Right cardiac atrium (tissue), 5 donors: ENCODE measurements around the gene TSEN34. TPM values are rescaled to one million over a fixed set of nuclear protein-coding genes. Genes with fewer than 3 reads are reported as not detected.
A peak's percentile ranks its signal among the peaks of the same experiment; 100 is the strongest.
"Not testable (repeated sequence)": the region's sequence is repeated elsewhere in the genome, so short reads cannot be mapped to it uniquely, and the experiment has no call there.

Source experiments
- ATAC-seq, 2 donors: fragments of 200-7000 bp; cut with Tn5 transposase; one replicate each; pipeline versions ENCODE4 v1.8.0 to v1.9.1; 2020; ENCODE audit warnings: moderate library complexity in 2 of 2, mild to moderate bottlenecking in 1 of 2
- DNase-seq, 3 donors: peaks; one replicate each; pipeline ENCODE4 v3.0.0-alpha.2; 2020
- H3K27ac ChIP-seq: one replicate; pipeline ENCODE4 v1.5.1; 2013; ENCODE audit warnings: mild to moderate bottlenecking, low read length, control low read depth, moderate library complexity
- H3K27me3 ChIP-seq: one replicate; pipeline ENCODE4 v1.6.1; 2013; ENCODE audit not compliant: control insufficient read depth, insufficient read depth
- H3K4me1 ChIP-seq: one replicate; pipeline ENCODE4 v1.6.1; 2013; ENCODE audit warnings: low read length; ENCODE audit not compliant: control insufficient read depth, insufficient read depth
- H3K4me3 ChIP-seq: one replicate; pipeline ENCODE4 v1.5.1; 2013; ENCODE audit warnings: low read length, control low read depth
- H3K9me3 ChIP-seq: one replicate; pipeline ENCODE4 v1.6.1; 2013; ENCODE audit warnings: low read length; ENCODE audit not compliant: control insufficient read depth
- WGBS: extraction: QIAGEN DNeasy Blood & Tissue Kit; methylation state at CpG from one replicate; pipeline ENCODE4 v1.1.7; 2013; 5-methylcytosine and 5-hydroxymethylcytosine counted together
- intact Hi-C, 4 donors: fragments of 100-400 bp; cut with DNase I; formaldehyde crosslinking; loops; one replicate each; pipeline versions ENCODE4 v1.11.0 to v1.14.0; 2022 to 2023
- polyA plus RNA-seq: library from polyadenylated mRNA; stranded (reverse); fragments of 200-250 nt; gene quantifications from one replicate; pipeline ENCODE4 v1.2.3, GENCODE V29; 2013
- total RNA-seq, 4 donors: library from RNA; stranded (reverse); fragmentation: NEBNext Ultra II Directional; extraction: Animal tissue kit (Norgen Biotek cat#: 25700); gene quantifications; one replicate each; pipeline ENCODE4 v1.2.1, GENCODE V29; 2021
- donor health status: healthy with polysubstance abuse.
- donor health status: DM: no; HTN: yes; CAD: no.
- donor health status: DM: no; HTN: no; CAD: no.
- donor health status: DM: no; HTN: yes; CAD: no; lungs with severe emphysema.
- donor health status: DM: yes; HTN: yes; CAD: no.

The TSEN34 gene
- total and polyA plus RNA-seq, 5 donors, result 17.6 to 22.1 (median 18.4) TPM

DNA sequence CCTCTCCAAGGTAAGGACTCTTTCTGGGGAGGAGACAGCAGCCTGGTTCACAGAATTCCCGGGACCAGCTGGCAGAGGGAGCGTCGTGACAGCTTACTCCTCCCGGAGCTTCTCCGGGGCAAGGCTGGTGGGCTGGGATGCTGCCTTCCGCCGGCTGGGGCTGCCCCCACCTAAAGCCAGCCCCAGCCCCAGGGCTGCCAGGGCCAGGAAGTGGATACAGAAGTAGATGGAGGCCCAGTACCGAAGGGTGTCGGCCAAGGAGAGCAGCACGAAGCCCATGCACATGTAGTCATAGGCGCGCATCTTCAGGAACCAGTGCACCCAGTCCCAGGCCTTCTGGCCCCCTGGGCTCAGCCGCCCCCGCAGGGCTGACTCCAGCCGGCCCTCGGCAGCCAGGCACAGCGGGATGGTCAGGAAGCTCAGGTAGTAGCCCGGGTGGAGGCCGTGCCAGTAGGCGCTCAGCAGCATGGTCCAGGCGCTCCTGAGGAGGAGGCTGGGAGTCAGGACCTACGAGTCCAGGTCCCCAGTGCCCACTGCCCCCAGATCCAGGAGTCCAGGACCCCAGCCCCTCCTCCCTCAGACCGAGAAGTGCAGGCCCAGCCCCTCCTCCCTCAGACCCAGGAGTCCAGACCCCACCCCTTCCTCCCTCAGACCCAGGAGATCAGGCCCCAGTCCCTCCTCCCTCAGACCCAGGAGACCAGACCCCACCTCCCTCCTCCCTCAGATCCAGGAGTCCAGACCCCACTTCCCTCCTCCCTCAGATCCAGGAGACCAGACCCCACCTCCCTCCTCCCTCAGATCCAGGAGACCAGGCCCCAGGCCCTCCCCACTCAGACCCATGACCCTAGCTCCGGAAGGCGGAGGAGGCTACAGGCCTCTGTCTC, 16.9 kb upstream of the TSEN34 start:
- Histone ChIP-seq H3K4me1 (no peaks in the 10 kb centered on the region), H3K9me3 (no peaks in the 10 kb centered on the region), H3K27me3 (no peaks in the 10 kb centered on the region), H3K27ac (no peak overlapping the region), H3K4me3 (no peak overlapping the region)
- intact Hi-C loops, result loop anchor here in 1 of 4 donors (5.0 kb wide), 1 partner anchor 58 kb away; no protein-coding TSS in a partner anchor
- ATAC-seq (peak in 1 of 2 donors; percentile 19), DNase-seq (peak in 1 of 3 donors; percentile 32)
- 64% methylated on average over 25 of the region's 25 CpGs for WGBS

DNA sequence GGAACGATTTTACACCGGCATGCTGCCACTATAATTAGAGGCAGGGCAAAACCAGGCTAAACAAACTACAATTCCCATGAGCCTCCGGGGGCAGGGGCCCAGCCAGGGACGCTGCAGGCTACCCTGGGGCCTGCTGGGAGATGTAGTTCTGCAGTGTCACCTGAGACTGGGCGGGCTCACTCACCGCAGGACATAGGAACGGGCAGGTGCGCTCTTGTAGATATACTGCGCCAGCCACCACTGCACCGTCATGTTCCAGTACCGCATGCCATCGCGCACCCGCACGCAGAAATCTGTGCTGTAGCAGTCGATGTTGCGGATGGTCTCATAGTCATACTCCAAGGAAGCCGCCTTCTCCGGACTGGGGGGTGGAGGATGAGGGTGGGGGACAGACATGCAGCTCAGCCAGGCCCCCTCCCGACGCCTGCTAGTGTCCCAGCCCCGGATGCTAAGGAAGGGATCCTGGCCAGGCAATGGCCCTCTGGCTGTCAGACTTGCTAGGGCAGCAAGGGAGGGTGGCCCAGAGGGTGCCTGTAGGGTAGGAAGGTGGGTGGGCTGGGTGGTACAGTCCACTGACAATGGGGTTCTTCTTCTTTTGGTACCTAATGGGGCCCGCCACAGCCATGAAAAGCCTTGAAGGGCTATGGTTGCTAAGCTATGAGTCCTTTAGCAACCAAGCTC, 12.4 kb upstream of the TSEN34 start:
- intact Hi-C loops, result no loop called here
- H3K4me3 ChIP-seq, result no peak overlapping the region
- ATAC-seq (peak; percentile 70 to 75), DNase-seq (peak in 1 of 3 donors; percentile 66)
- no peaks in the 10 kb centered on the region for H3K27me3 ChIP-seq
- 74% methylated on average over 23 of the region's 23 CpGs for WGBS
- no peaks in the 10 kb centered on the region for H3K4me1 ChIP-seq
- H3K9me3 ChIP-seq, result no peaks in the 10 kb centered on the region
- H3K27ac ChIP-seq, result no peak overlapping the region

DNA sequence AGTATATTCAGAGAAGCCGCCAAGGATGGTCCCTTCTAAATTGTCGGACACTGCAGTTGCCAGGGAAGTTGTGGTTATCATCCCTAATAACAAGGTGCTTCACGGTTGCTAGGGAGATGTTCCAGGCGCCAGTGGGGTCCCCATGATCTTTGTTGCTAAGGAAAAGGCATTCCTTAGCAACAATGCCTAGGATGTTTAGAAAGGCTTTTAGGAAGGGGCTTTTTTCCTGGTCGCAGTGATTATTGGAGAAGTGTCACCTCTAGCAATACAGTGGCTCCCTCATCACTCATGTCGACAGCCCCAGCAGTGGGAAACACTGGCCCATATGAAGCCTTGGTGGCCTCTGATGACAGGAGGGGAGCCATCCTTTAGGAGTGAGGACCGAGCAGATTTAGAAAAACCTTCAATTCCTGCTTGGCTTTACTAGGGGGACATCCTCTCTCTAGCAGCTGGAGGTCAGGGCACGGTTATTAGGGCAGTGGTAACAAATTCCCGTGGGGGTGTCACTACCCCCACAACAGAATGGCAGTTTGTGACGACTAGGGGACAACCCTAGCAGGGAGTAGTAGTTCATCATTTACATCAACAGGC, 11.8 kb upstream of the TSEN34 start:
- Histone ChIP-seq H3K9me3 (no peaks in the 10 kb centered on the region), H3K27me3 (no peaks in the 10 kb centered on the region), H3K4me1 (no peaks in the 10 kb centered on the region), H3K27ac (no peak overlapping the region), H3K4me3 (no peak overlapping the region)
- intact Hi-C loops, result no loop called here
- DNase-seq (peak in 1 of 3 donors; percentile 5), ATAC-seq (no peak)
- WGBS, result 84% methylated on average over 10 of the region's 10 CpGs

DNA sequence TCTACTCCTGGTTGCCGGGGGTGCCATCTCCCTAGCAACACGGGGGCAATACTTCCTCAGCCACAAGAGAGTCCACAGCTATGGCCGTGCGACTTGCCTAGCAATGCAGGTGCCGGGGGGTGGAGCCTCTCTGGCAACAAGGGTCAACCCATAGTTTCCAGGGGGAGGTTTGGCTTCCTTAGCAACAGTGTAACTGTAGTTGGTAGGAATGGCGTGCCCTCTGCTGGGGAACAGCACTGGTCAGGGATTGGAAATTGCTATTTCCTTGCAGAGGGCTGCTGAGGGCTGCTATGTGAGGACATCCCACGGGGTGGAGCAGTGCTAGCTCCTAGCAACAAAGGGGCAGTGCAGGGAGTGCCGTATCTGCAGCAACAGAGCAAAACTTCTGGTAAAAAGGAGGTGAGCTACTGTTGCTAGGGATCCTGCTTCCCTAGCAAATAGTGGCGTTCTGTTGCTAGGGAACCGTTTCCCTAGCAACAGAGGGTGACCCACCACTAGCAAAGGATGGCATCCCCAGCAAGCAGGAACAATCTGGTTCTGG, 11.1 kb upstream of the TSEN34 start:
- ATAC-seq, result peak; percentile 25 to 28
- DNase-seq, result peak in 1 of 3 donors; percentile 10
- intact Hi-C loops, result no loop called here

DNA sequence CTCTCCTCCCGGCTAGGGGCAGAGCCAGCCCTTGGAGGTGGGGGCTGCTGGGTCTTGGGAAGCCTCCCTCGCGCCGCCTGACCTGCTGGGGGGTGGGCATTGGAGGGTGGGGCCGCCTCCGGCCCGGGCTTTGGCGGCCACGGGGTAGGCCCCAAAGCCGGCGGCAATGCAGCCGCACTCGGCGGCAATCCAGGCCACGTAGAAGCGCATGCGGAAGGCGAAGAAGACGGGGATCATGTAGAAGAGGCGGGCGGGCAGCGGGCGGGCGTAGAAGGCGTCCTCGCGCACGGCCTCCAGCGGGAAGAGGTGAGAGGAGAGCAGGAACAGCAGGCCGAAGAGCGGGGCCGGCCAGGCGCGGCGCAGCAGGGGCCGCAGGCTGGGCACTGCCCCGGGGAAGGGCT, 10.4 kb upstream of the TSEN34 start:
- DNase-seq (peak in 1 of 3 donors; percentile 36), ATAC-seq (no peak)
- no peaks in the 10 kb centered on the region for H3K27me3 ChIP-seq
- H3K4me3 ChIP-seq, result no peak overlapping the region
- no peaks in the 10 kb centered on the region for H3K9me3 ChIP-seq
- WGBS, result 96% methylated on average over 37 of the region's 37 CpGs
- intact Hi-C loops, result no loop called here
- no peaks in the 10 kb centered on the region for H3K4me1 ChIP-seq
- no peak overlapping the region for H3K27ac ChIP-seq

More for the DNA sequence above, 11.1 kb upstream of the TSEN34 start:
- H3K27ac ChIP-seq, result no peak overlapping the region
- 54% methylated on average over 10 of the region's 10 CpGs for WGBS
- no peaks in the 10 kb centered on the region for H3K4me1 ChIP-seq
- no peaks in the 10 kb centered on the region for H3K27me3 ChIP-seq
- H3K4me3 ChIP-seq, result no peak overlapping the region
- H3K9me3 ChIP-seq, result no peaks in the 10 kb centered on the region

DNA sequence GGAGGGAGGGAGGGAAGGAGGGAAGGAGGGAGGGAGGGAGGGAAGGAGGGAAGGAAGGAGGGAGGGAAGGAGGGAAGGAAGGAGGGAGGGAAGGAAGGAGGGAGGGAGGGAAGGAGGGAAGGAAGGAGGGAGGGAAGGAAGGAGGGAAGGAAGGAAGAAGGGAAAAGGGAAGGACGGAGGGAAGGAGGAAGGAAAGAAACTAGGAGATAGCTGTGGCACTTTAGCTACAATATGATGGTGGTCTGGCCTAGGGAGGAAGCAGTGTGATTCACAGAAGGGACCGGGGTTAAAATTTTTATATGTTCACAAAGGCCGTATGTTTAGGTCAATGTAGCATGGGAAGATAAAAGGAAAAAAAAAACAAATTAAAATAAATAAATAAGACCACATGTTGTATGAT, 9.2 kb upstream of the TSEN34 start:
- H3K4me3 ChIP-seq, DNase-seq, H3K27ac ChIP-seq, ATAC-seq, H3K27me3 ChIP-seq, H3K4me1 ChIP-seq, H3K9me3 ChIP-seq, intact Hi-C loops: not testable (repeated sequence)
- 89% methylated on average over 3 of the region's 3 CpGs for WGBS

DNA sequence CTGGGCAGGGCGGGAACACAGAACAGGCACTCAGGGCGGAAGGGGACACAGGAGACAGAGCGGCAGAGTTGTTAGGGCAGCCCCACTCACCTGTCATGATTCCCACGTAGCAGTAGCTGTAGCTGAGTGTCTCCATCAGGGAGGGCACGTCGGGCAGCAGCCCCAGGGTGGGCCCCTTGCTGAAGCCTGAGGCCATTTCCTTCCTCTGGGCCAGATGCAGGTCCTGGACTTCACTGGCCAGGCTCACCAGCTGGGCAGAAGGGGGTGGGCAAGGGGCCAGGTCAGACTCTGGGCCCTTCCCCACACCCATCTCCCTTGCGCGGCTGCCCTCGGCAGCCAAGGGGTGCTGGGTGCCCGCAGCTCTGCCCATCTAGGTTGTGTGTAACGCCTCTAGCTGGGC, 7.7 kb upstream of the TSEN34 start:
- no peak overlapping the region for H3K27ac ChIP-seq
- no peak overlapping the region for H3K4me3 ChIP-seq
- H3K4me1 ChIP-seq, result no peaks in the 10 kb centered on the region
- H3K9me3 ChIP-seq, result no peaks in the 10 kb centered on the region
- H3K27me3 ChIP-seq, result no peaks in the 10 kb centered on the region
- ATAC-seq, result no peak
- 89% methylated on average over 11 of the region's 11 CpGs for WGBS
- intact Hi-C loops, result no loop called here
- DNase-seq, result peak in 1 of 3 donors; percentile 46

DNA sequence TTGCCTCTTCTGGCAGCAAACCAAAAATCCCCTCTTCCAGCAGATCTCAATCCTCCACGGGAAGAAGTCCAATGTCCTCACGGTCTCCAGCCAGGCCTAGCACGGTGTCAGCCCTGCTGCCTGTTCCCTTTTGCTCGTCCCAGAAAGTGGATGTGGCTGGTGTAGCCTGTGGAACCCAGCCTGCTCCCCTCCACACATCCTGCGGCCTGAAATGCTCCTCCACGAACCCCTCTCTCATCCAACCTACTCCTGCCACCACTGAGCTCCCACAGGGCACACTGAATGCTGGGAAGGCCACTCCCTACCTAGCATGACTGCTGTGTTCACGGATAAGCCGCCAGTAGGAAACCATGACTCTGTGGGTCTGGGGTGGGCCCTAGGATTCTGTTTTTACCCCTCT, 4.8 kb upstream of the TSEN34 start:
- no peak overlapping the region for H3K27ac ChIP-seq
- peak in 1 of 3 donors; percentile 29 for DNase-seq
- H3K4me3 ChIP-seq, result no peak overlapping the region
- ATAC-seq, result no peak
- no peaks in the 10 kb centered on the region for H3K4me1 ChIP-seq
- intact Hi-C loops, result no loop called here
- 70% methylated on average over 8 of the region's 8 CpGs for WGBS
- H3K27me3 ChIP-seq, result no peaks in the 10 kb centered on the region
- no peaks in the 10 kb centered on the region for H3K9me3 ChIP-seq

DNA sequence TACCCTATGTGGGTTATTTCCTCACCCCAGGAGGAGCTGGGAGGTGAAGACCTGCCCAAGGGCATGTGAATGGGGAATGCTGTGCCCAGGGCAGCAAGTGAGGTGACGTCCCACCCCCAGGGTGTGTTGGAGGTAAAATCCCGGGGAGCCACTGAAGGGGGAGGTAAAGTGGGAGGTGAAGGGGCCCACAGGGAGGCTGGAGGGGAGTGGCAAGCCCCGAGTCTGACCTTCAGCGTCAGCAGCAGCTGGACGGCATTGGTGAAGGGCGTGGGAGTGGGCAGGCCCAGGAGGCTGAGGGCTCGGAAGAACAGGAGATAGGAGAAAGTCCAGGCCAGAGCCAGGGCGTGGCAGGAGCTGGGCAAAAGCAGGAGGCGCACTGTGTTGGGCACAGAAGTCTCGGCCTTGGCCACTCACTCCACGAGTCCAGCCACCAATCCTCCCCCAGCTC, 4.2 kb upstream of the TSEN34 start:
- no peaks in the 10 kb centered on the region for H3K27me3 ChIP-seq
- no peak overlapping the region for H3K4me3 ChIP-seq
- no peaks in the 10 kb centered on the region for H3K9me3 ChIP-seq
- no peak for ATAC-seq
- H3K4me1 ChIP-seq, result no peaks in the 10 kb centered on the region
- WGBS, result 85% methylated on average over 11 of the region's 11 CpGs
- H3K27ac ChIP-seq, result no peak overlapping the region
- intact Hi-C loops, result no loop called here
- peak in 1 of 3 donors; percentile 57 for DNase-seq

DNA sequence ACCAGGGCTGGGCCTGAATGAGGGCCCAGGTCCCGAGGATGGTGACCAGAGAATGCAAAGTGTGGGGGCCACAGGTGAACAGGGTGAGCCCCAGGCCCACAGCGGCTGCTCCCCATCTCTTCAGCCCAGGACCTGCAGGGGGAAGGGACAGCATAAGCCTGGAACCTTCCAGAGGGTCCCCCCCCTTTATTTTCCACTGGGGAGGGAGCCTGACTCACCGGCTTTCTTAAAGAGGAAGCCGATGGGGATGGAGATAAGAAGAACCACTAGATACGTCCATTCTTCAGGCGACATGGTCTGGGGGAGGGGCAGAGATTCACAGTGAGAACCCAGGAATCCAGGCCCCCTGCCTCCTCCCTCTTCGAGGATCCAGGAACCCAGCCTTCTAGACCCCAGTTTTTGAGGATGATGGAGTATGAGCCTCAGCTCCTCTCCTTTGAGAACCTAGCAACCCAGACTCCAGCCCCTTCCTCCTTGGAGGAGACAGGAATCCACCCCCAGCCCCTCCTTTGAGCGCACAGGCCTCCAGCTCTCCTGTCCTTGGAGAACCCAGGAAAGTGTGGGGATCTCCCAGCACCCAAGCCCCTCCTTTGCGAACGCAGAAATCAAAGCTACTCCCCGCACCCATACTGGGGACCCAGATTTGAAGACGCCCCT, 2.8 kb upstream of the TSEN34 start:
- intact Hi-C loops, result no loop called here
- H3K27me3 ChIP-seq, result no peaks in the 10 kb centered on the region
- peaks cover 2% of the 10 kb centered on the region for H3K4me1 ChIP-seq
- no peaks in the 10 kb centered on the region for H3K9me3 ChIP-seq
- peak overlapping the region; percentile 53 for H3K4me3 ChIP-seq
- no peak overlapping the region for H3K27ac ChIP-seq
- no peak for ATAC-seq
- 26% methylated on average over 12 of the region's 12 CpGs for WGBS
- DNase-seq, result peak in 1 of 3 donors; percentile 58
